OCI-LY7 (cell line): ENCODE measurements around the gene LYPD1. TPM values are rescaled to one million over a fixed set of nuclear protein-coding genes. Genes with fewer than 3 reads are reported as not detected.

Experiments used
- BruUV-seq: library from RNA; stranded (reverse); fragments of 400-500 nt; replicated peaks from 2 replicates; lab custom pipeline; 2021; lab: Mats Ljungman, UMichigan
- CTCF ChIA-PET: fragments of 300-600 bp; sonication (Branson Sonifier 250); formaldehyde crosslinking; loops from one replicate; lab custom pipeline; 2022; ENCODE audit warnings: antibody characterized with exemption; ENCODE audit not compliant: unreplicated experiment; lab: Charles Lee
- POLR2A ChIA-PET: fragments of 300-600 bp; sonication (Branson Sonifier 250); formaldehyde crosslinking; loops from one replicate; lab custom pipeline; 2022; ENCODE audit warnings: antibody characterized with exemption; lab: Charles Lee
- DNase-seq: peaks from one replicate; pipeline ENCODE4 v3.0.0-alpha.2; 2015; ENCODE audit warnings: low spot score
- H2AFZ ChIP-seq: fragments of 200-600 bp; sonication (generic), shearing (Covaris generic); 2 replicates; pipeline ENCODE4 v1.6.1; 2014; ENCODE audit warnings: mild to moderate bottlenecking, antibody characterized with exemption, low read length, moderate library complexity
- H3K27ac ChIP-seq: fragments of 200-600 bp; sonication (generic); 2 replicates; pipeline ENCODE4 v1.5.1; 2014; ENCODE audit warnings: mixed run types, low read depth, mild to moderate bottlenecking, moderate library complexity, low read length, inconsistent platforms; ENCODE audit not compliant: poor library complexity, severe bottlenecking
- H3K36me3 ChIP-seq: fragments of 200-600 bp; sonication (generic); 2 replicates; pipeline ENCODE4 v1.6.1; 2014; ENCODE audit warnings: mild to moderate bottlenecking, antibody characterized with exemption, low read length, moderate library complexity, mixed read lengths; ENCODE audit not compliant: insufficient read depth
- H3K4me1 ChIP-seq: fragments of 200-600 bp; sonication (generic); 2 replicates; pipeline ENCODE4 v1.5.1; 2014; ENCODE audit warnings: mild to moderate bottlenecking, low read length; ENCODE audit not compliant: insufficient read depth, poor library complexity, severe bottlenecking
- H3K4me2 ChIP-seq: fragments of 200-600 bp; sonication (generic); 2 replicates; pipeline ENCODE4 v1.6.1; 2014; ENCODE audit warnings: mild to moderate bottlenecking, low read length
- H3K4me3 ChIP-seq: fragments of 200-600 bp; sonication (generic); 2 replicates; pipeline ENCODE4 v1.5.1; 2014; ENCODE audit warnings: mild to moderate bottlenecking, low read depth, low read length; ENCODE audit not compliant: poor library complexity, severe bottlenecking
- H3K79me2 ChIP-seq: fragments of 200-600 bp; sonication (generic); 2 replicates; pipeline ENCODE4 v1.6.1; 2016; ENCODE audit warnings: low read depth, mild to moderate bottlenecking, low read length, moderate library complexity, mixed read lengths; ENCODE audit not compliant: insufficient read depth
- H3K9me2 ChIP-seq: fragments of 200-600 bp; sonication (generic); 2 replicates; pipeline ENCODE4 v1.6.1; 2016; ENCODE audit warnings: mild to moderate bottlenecking, low read length, mixed read lengths; ENCODE audit not compliant: insufficient read depth
- H3K9me3 ChIP-seq: fragments of 200-600 bp; sonication (generic); 2 replicates; pipeline ENCODE4 v1.6.1; 2014; ENCODE audit warnings: mild to moderate bottlenecking, mixed run types, low read length, mixed read lengths
- H4K20me1 ChIP-seq: fragments of 200-600 bp; sonication (generic); 2 replicates; pipeline ENCODE4 v1.6.1; 2014; ENCODE audit warnings: mild to moderate bottlenecking, antibody characterized with exemption, low read length, moderate library complexity, mixed read lengths; ENCODE audit not compliant: insufficient read depth
- EZH2phosphoT487 ChIP-seq: fragments of 200-600 bp; sonication (generic); IDR thresholded peaks from 2 replicates; pipeline ENCODE4 v1.6.1; 2018; ENCODE audit warnings: low read depth, borderline replicate concordance, mild to moderate bottlenecking, mixed run types, antibody characterized with exemption, low read length, moderate library complexity, mixed read lengths
- intact Hi-C: fragments of 100-400 bp; cut with micrococcal nuclease; formaldehyde crosslinking; loops from one replicate; pipeline ENCODE4 v1.10.0; 2022; ENCODE audit not compliant: unreplicated experiment
- total RNA-seq, 2 experiments: library from RNA; depleted of rRNA in 1 of 2; stranded (reverse); fragments of >200 nt in 1 of 2; shearing (Covaris generic) in 1 of 2; gene quantifications; 2 replicates each; pipeline ENCODE4 v1.2.3, GENCODE V29; 2014 to 2022
- TF ChIP-seq, protein P1 (sequence below): fragments of 200-600 bp; sonication (generic); conservative IDR thresholded peaks from 2 replicates; pipeline ENCODE4 v1.5.1; 2014; ENCODE audit warnings: mild to moderate bottlenecking, antibody characterized with exemption, low read length, moderate library complexity, mixed read lengths

The LYPD1 gene
- total RNA-seq, 2 experiments from 2014 or later, result 1.4 to 1.8 TPM

DNA sequence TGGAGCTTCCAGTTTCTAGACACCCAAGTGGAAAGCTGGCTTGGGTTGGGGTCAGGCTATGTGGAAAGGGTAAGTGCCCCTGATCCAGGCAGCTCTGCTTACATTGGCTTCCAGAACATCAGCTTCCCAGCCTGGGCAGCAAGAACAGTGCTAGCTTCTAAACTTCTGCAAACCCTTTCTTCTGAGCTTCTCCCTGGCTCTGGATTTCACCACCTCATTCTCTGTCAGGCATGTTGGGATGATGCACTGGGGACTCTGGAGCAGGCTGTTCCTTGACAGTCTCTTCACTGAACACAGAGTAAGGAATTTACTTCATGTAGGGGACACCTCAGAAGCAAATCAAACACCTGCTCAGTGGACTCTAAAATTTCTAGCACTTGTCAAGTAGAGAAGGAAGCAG lies 72.8 kb downstream of the LYPD1 start:
- no peak for DNase-seq
- no peaks in the 10 kb centered on the region for H3K4me1 ChIP-seq
- H3K4me3 ChIP-seq, result no peak overlapping the region
- no peaks in the 10 kb centered on the region for H3K36me3 ChIP-seq
- BruUV-seq, result no TSS peak
- CTCF ChIA-PET, result no interaction called here
- no peaks in the 10 kb centered on the region for H3K9me2 ChIP-seq
- no peak overlapping the region for H3K4me2 ChIP-seq
- intact Hi-C loops, result no loop called here
- H3K9me3 ChIP-seq, result no peaks in the 10 kb centered on the region
- no peaks in the 10 kb centered on the region for H4K20me1 ChIP-seq
- H2AFZ ChIP-seq, result no peak overlapping the region
- no peaks in the 10 kb centered on the region for H3K79me2 ChIP-seq
- TF ChIP-seq, protein P1, sequence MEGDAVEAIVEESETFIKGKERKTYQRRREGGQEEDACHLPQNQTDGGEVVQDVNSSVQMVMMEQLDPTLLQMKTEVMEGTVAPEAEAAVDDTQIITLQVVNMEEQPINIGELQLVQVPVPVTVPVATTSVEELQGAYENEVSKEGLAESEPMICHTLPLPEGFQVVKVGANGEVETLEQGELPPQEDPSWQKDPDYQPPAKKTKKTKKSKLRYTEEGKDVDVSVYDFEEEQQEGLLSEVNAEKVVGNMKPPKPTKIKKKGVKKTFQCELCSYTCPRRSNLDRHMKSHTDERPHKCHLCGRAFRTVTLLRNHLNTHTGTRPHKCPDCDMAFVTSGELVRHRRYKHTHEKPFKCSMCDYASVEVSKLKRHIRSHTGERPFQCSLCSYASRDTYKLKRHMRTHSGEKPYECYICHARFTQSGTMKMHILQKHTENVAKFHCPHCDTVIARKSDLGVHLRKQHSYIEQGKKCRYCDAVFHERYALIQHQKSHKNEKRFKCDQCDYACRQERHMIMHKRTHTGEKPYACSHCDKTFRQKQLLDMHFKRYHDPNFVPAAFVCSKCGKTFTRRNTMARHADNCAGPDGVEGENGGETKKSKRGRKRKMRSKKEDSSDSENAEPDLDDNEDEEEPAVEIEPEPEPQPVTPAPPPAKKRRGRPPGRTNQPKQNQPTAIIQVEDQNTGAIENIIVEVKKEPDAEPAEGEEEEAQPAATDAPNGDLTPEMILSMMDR, result no peak
- TF ChIP-seq EZH2phosphoT487, result no peak
- H3K27ac ChIP-seq, result no peak overlapping the region
- POLR2A ChIA-PET, result no interaction called here

DNA sequence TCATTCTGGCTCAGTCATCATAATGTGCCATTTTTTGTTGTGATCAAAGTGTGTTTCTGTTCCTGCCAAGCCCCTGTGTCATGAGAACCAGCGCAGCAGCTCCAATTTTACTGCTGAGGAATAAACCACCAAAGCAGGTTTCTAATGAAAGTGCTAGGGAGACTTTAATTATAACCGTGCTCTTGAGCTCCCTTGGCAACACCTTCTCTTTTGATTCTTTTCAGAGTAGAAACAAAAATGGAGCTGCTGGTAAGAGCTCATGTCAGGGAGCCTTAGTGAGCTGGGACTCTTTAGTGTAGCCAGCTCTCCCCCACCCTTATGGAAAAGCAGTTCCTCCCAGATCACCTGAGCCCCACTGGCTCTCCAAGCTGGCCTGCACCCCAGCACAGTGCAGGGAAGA lies 74.3 kb downstream of the LYPD1 start:
- BruUV-seq, result no TSS peak
- H3K9me2 ChIP-seq, result no peaks in the 10 kb centered on the region
- DNase-seq, result no peak
- CTCF ChIA-PET, result no interaction called here
- no peaks in the 10 kb centered on the region for H3K36me3 ChIP-seq
- no peak overlapping the region for H2AFZ ChIP-seq
- no peak overlapping the region for H3K27ac ChIP-seq
- H4K20me1 ChIP-seq, result no peaks in the 10 kb centered on the region
- POLR2A ChIA-PET, result no interaction called here
- TF ChIP-seq EZH2phosphoT487, result no peak
- TF ChIP-seq, protein P1, result no peak
- H3K4me2 ChIP-seq, result no peak overlapping the region
- no peak overlapping the region for H3K4me3 ChIP-seq
- H3K79me2 ChIP-seq, result no peaks in the 10 kb centered on the region
- intact Hi-C loops, result no loop called here
- no peaks in the 10 kb centered on the region for H3K9me3 ChIP-seq
- no peaks in the 10 kb centered on the region for H3K4me1 ChIP-seq

DNA sequence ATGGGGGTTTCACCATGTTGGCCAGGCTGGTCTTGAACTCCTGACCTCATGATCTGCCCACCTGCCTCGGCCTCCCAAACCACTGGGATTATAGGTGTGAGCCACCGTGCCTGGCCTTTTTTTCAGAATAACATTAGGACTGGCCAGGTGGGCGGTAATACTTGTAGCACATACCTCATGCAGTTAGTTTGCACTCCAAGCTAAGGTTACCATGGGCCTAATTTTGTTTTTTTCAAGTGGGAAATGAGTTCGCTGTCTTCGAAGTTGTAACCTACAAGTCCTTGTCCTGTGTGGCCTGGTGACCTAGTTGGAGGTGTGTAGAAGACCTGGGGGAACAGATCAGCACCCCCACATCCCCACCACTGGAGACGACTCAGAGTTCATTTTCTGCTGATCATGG lies 74.8 kb downstream of the LYPD1 start:
- no peaks in the 10 kb centered on the region for H4K20me1 ChIP-seq
- POLR2A ChIA-PET, result interaction anchor here (0.8 kb wide), 1 partner anchor 8 kb away, joined by 3 read pairs; no protein-coding TSS in a partner anchor
- intact Hi-C loops, result no loop called here
- H3K36me3 ChIP-seq, result no peaks in the 10 kb centered on the region
- no peak overlapping the region for H3K27ac ChIP-seq
- H3K4me3 ChIP-seq, result no peak overlapping the region
- no peak overlapping the region for H3K4me2 ChIP-seq
- no peaks in the 10 kb centered on the region for H3K79me2 ChIP-seq
- no peaks in the 10 kb centered on the region for H3K9me2 ChIP-seq
- no peaks in the 10 kb centered on the region for H3K9me3 ChIP-seq
- BruUV-seq, result no TSS peak
- H3K4me1 ChIP-seq, result no peaks in the 10 kb centered on the region
- DNase-seq, result no peak
- TF ChIP-seq, protein P1, result no peak
- no peak for TF ChIP-seq EZH2phosphoT487
- CTCF ChIA-PET, result no interaction called here
- no peak overlapping the region for H2AFZ ChIP-seq
